Karpas-422 (cell line): ENCODE data around the gene RUNX2. TPM values are rescaled to one million over a fixed set of nuclear protein-coding genes. Genes with fewer than 3 reads are reported as not detected.

Experiments used
- DNase-seq: peaks from one replicate; pipeline ENCODE4 v3.0.0-alpha.2; 2015
- H2AFZ ChIP-seq: fragments of 200-600 bp; sonication (generic); 2 replicates; pipeline ENCODE4 v1.6.1; 2014; ENCODE audit warnings: antibody characterized with exemption, low read length, mixed read lengths
- H3K27ac ChIP-seq: fragments of 200-600 bp; sonication (generic); 2 replicates; pipeline ENCODE4 v1.5.1; 2014; ENCODE audit warnings: mild to moderate bottlenecking, low read length, moderate library complexity
- H3K27me3 ChIP-seq: fragments of 200-600 bp; sonication (generic); 2 replicates; pipeline ENCODE4 v1.6.1; 2014; ENCODE audit warnings: low read length, mixed read lengths
- H3K36me3 ChIP-seq: fragments of 200-600 bp; sonication (generic); 2 replicates; pipeline ENCODE4 v1.6.1; 2014; ENCODE audit warnings: low read length, mixed read lengths; ENCODE audit not compliant: insufficient read depth
- H3K4me1 ChIP-seq: fragments of 200-600 bp; sonication (generic); 2 replicates; pipeline ENCODE4 v1.6.1; 2014; ENCODE audit warnings: mild to moderate bottlenecking, low read length, mixed read lengths
- H3K4me2 ChIP-seq: fragments of 200-600 bp; sonication (generic); 2 replicates; pipeline ENCODE4 v1.6.1; 2014; ENCODE audit warnings: low read length, low read depth, mild to moderate bottlenecking; ENCODE audit not compliant: poor library complexity, severe bottlenecking
- H3K4me3 ChIP-seq: fragments of 200-600 bp; sonication (generic); 2 replicates; pipeline ENCODE4 v1.5.1; 2014; ENCODE audit warnings: mild to moderate bottlenecking, antibody characterized with exemption, low read length, mixed read lengths
- H3K79me2 ChIP-seq: fragments of 200-600 bp; sonication (generic); 2 replicates; pipeline ENCODE4 v1.6.1; 2014; ENCODE audit warnings: mild to moderate bottlenecking, low read length, mixed read lengths
- H3K9ac ChIP-seq: fragments of 200-600 bp; sonication (generic); 2 replicates; pipeline ENCODE4 v1.6.0; 2014; ENCODE audit warnings: low read length
- H3K9me2 ChIP-seq: fragments of 200-600 bp; sonication (generic), shearing (Covaris generic); replicated peaks from 2 replicates; pipeline ENCODE4 v1.6.0; 2014; ENCODE audit warnings: mild to moderate bottlenecking, low read length, moderate library complexity; ENCODE audit not compliant: insufficient read depth
- H3K9me3 ChIP-seq: fragments of 300-700, 200-600 bp; sonication (generic); 2 replicates; pipeline ENCODE4 v1.6.1; 2014; ENCODE audit warnings: low read length, mixed read lengths
- H4K20me1 ChIP-seq: fragments of 200-600 bp; sonication (generic); 2 replicates; pipeline ENCODE4 v1.6.1; 2014; ENCODE audit warnings: mild to moderate bottlenecking, antibody characterized with exemption, low read length, low read depth; ENCODE audit not compliant: insufficient read depth
- total RNA-seq: library from RNA; depleted of rRNA; stranded (reverse); fragments of >200 nt; shearing (Covaris generic); gene quantifications from 2 replicates; pipeline ENCODE4 v1.2.3, GENCODE V29; 2014; ENCODE audit warnings: low replicate concordance

Gene RUNX2
- total RNA-seq, 1 experiment from 2014 or later = 0.19 TPM

DNA sequence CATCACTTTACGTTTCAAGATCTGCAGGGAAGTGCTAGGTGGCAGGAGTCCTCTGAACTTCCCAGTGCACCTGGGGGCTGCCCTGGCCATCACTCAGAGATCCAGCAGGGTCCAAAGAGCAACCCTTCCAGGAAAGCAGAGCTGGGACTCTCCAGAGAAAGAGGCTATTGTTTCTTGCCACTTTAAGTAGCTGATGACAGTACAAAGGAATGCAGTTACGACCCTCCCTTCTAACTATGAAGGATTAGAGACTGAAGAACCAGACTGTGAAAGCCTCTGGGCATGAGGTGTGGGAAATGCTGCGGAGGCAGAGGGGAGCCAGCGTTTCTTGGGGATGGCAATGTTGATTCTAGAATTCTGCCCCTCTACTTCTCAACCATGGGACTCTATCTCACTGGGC lies 238.8 kb downstream of the RUNX2 start:
- Histone ChIP-seq H3K27me3 (no peaks in the 10 kb centered on the region), H3K36me3 (no peaks in the 10 kb centered on the region), H3K4me3 (no peak overlapping the region), H3K4me2 (no peak overlapping the region), H3K9ac (no peak overlapping the region), H3K4me1 (no peaks in the 10 kb centered on the region), H3K79me2 (no peaks in the 10 kb centered on the region), H3K9me3 (no peaks in the 10 kb centered on the region), H3K27ac (no peak overlapping the region), H3K9me2 (no peaks in the 10 kb centered on the region), H2AFZ (no peak overlapping the region), H4K20me1 (no peaks in the 10 kb centered on the region)
- DNase-seq = no peak

DNA sequence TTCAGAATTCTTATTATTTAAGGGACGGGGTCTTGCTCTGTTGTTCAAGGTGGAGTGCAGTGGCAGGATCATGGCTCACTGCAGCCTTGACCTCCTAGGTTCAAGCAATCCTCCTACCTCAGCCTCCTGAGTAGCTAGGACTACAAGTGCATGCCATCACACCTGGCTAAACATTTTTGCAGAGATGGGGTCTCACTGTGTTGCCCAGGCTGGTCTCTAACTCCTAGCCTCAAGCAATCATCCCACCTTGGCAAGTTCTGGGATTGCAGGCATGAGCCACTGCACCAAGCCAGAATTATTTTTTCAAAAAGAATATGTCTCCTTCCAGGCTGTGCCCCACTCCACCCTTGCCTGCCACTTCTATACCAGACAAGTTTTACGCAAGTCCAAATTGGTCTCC lies 239.7 kb downstream of the RUNX2 start:
- no peaks in the 10 kb centered on the region for H4K20me1 ChIP-seq
- H3K79me2 ChIP-seq = no peaks in the 10 kb centered on the region
- H3K4me3 ChIP-seq = no peak overlapping the region
- H3K27me3 ChIP-seq = no peaks in the 10 kb centered on the region
- no peaks in the 10 kb centered on the region for H3K4me1 ChIP-seq
- no peak overlapping the region for H3K4me2 ChIP-seq
- no peak overlapping the region for H2AFZ ChIP-seq
- H3K9me3 ChIP-seq = no peaks in the 10 kb centered on the region
- H3K27ac ChIP-seq = no peak overlapping the region
- H3K9ac ChIP-seq = no peak overlapping the region
- no peak for DNase-seq
- no peaks in the 10 kb centered on the region for H3K9me2 ChIP-seq
- no peaks in the 10 kb centered on the region for H3K36me3 ChIP-seq

- no peak overlapping the region for H3K9ac ChIP-seq
- H2AFZ ChIP-seq = no peak overlapping the region
- H3K27me3 ChIP-seq = no peaks in the 10 kb centered on the region
- no peaks in the 10 kb centered on the region for H4K20me1 ChIP-seq
- H3K79me2 ChIP-seq = no peaks in the 10 kb centered on the region
- H3K9me3 ChIP-seq = no peaks in the 10 kb centered on the region
- H3K4me3 ChIP-seq = no peak overlapping the region
- H3K36me3 ChIP-seq = no peaks in the 10 kb centered on the region
- no peak overlapping the region for H3K4me2 ChIP-seq
- H3K4me1 ChIP-seq = no peaks in the 10 kb centered on the region
- no peak for DNase-seq
- H3K9me2 ChIP-seq = no peaks in the 10 kb centered on the region
- H3K27ac ChIP-seq = no peak overlapping the region
Measured at GRCh38 chr6:45568626-45569025, 240.5 kb downstream of the RUNX2 start.

- H3K9ac ChIP-seq = no peak overlapping the region
- no peak overlapping the region for H2AFZ ChIP-seq
- H4K20me1 ChIP-seq = no peaks in the 10 kb centered on the region
- no peak overlapping the region for H3K4me2 ChIP-seq
- no peaks in the 10 kb centered on the region for H3K9me3 ChIP-seq
- H3K9me2 ChIP-seq = no peaks in the 10 kb centered on the region
- H3K4me1 ChIP-seq = no peaks in the 10 kb centered on the region
- H3K36me3 ChIP-seq = no peaks in the 10 kb centered on the region
- no peaks in the 10 kb centered on the region for H3K79me2 ChIP-seq
- H3K27ac ChIP-seq = no peak overlapping the region
- H3K4me3 ChIP-seq = no peak overlapping the region
- no peak for DNase-seq
- no peaks in the 10 kb centered on the region for H3K27me3 ChIP-seq
Measured at GRCh38 chr6:45569210-45569945, 241.2 kb downstream of the RUNX2 start.

DNA sequence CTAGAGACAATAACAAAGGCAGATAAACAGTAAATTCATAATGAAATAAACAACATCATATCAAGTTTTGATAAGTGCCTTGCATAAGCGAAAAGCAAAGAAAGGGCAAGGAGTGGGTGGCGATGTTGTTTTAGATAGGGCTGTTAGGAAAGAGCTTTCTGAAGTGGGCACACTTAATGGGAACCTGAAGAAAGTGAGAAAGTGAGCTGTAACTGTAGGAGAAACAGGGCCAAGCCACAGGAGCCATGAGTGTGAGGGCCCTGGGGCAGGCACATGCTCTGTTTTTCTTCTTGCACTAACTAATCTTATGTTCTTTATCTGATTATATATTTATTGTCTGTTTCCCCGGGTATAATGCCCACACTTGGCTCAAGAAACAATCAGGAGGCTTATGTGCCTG lies 243.0 kb downstream of the RUNX2 start:
- no peak overlapping the region for H2AFZ ChIP-seq
- H3K4me2 ChIP-seq = no peak overlapping the region
- no peak overlapping the region for H3K27ac ChIP-seq
- H3K27me3 ChIP-seq = no peaks in the 10 kb centered on the region
- no peaks in the 10 kb centered on the region for H3K9me3 ChIP-seq
- no peaks in the 10 kb centered on the region for H3K36me3 ChIP-seq
- no peak for DNase-seq
- no peaks in the 10 kb centered on the region for H3K79me2 ChIP-seq
- no peak overlapping the region for H3K9ac ChIP-seq
- H4K20me1 ChIP-seq = no peaks in the 10 kb centered on the region
- H3K4me3 ChIP-seq = no peak overlapping the region
- H3K9me2 ChIP-seq = no peaks in the 10 kb centered on the region
- no peaks in the 10 kb centered on the region for H3K4me1 ChIP-seq

GRCh38 chr6:45572833-45573232 lies 244.7 kb downstream of the RUNX2 start:
- Histone ChIP-seq H3K4me2 (no peak overlapping the region), H2AFZ (no peak overlapping the region), H3K9me2 (no peaks in the 10 kb centered on the region), H3K9ac (no peak overlapping the region), H3K36me3 (no peaks in the 10 kb centered on the region), H3K4me3 (no peak overlapping the region), H3K4me1 (no peaks in the 10 kb centered on the region), H3K79me2 (no peaks in the 10 kb centered on the region), H4K20me1 (no peaks in the 10 kb centered on the region), H3K9me3 (no peaks in the 10 kb centered on the region), H3K27ac (no peak overlapping the region), H3K27me3 (no peaks in the 10 kb centered on the region)
- DNase-seq = no peak

GRCh38 chr6:45574014-45574461 lies 245.9 kb downstream of the RUNX2 start:
- Histone ChIP-seq H3K27me3 (no peaks in the 10 kb centered on the region), H3K9me2 (no peaks in the 10 kb centered on the region), H3K4me1 (no peaks in the 10 kb centered on the region), H3K9ac (no peak overlapping the region), H3K4me3 (no peak overlapping the region), H3K9me3 (no peaks in the 10 kb centered on the region), H2AFZ (no peak overlapping the region), H3K79me2 (no peaks in the 10 kb centered on the region), H3K36me3 (no peaks in the 10 kb centered on the region), H3K4me2 (no peak overlapping the region), H3K27ac (no peak overlapping the region), H4K20me1 (no peaks in the 10 kb centered on the region)
- no peak for DNase-seq

GRCh38 chr6:45574885-45575284 lies 246.8 kb downstream of the RUNX2 start:
- Histone ChIP-seq H3K36me3 (no peaks in the 10 kb centered on the region), H3K27me3 (no peaks in the 10 kb centered on the region), H3K27ac (no peak overlapping the region), H3K79me2 (no peaks in the 10 kb centered on the region), H3K9me2 (no peaks in the 10 kb centered on the region), H3K4me3 (no peak overlapping the region), H3K9me3 (no peaks in the 10 kb centered on the region), H3K4me1 (no peaks in the 10 kb centered on the region), H2AFZ (no peak overlapping the region), H4K20me1 (no peaks in the 10 kb centered on the region), H3K9ac (no peak overlapping the region), H3K4me2 (no peak overlapping the region)
- no peak for DNase-seq
